HepG2 (cell line): ENCODE results near the gene UFSP2. TPM values are rescaled to one million over a fixed set of nuclear protein-coding genes. Genes with fewer than 3 reads are reported as not detected.

ENCODE experiments used
- BCLAF1 ChIP-seq: fragments of 450-650 bp; IDR thresholded peaks from 2 replicates; pipeline ENCODE4 v1.6.1; 2017; ENCODE audit warnings: mild to moderate bottlenecking
- ESRRA ChIP-seq: sonication (generic); formaldehyde crosslinking; IDR thresholded peaks from 2 replicates; pipeline ENCODE4 v1.5.1; 2020; ENCODE audit warnings: mild to moderate bottlenecking, low read depth, missing genetic modification reagents
- HNF1B ChIP-seq: sonication (generic); formaldehyde crosslinking; IDR thresholded peaks from 2 replicates; pipeline ENCODE4 v1.5.1; 2020; ENCODE audit warnings: mild to moderate bottlenecking, moderate library complexity, missing genetic modification reagents
- KDM1A ChIP-seq: IDR thresholded peaks from 2 replicates; pipeline ENCODE4 v1.6.1; 2016; ENCODE audit warnings: missing compliant biosample characterization
- MLLT10 ChIP-seq: sonication (generic); formaldehyde crosslinking; IDR thresholded peaks from 2 replicates; pipeline ENCODE4 v1.4.0; 2020; ENCODE audit warnings: missing genetic modification reagents
- NFE2L2 ChIP-seq: fragments of 150-350 bp; IDR thresholded peaks from 2 replicates; pipeline ENCODE4 v1.6.1; 2014; ENCODE audit warnings: low read length
- RORA ChIP-seq: sonication (generic); formaldehyde crosslinking; IDR thresholded peaks from 2 replicates; pipeline ENCODE4 v1.5.0; 2020; ENCODE audit warnings: mild to moderate bottlenecking, missing genetic modification reagents, moderate library complexity
- SIN3A ChIP-seq: IDR thresholded peaks from 2 replicates; pipeline ENCODE4 v1.6.1; 2011; ENCODE audit warnings: low read depth, mild to moderate bottlenecking, control low read depth, low read length, borderline replicate concordance
- TCF12 ChIP-seq, 2 experiments: fragments of 450-650 bp in 1 of 2; sonication (generic) in 1 of 2; formaldehyde crosslinking in 1 of 2; IDR thresholded peaks; 2 replicates each; pipeline versions ENCODE4 v1.6.1 to v1.8.0; 2017 to 2022; ENCODE audit warnings: antibody characterized with exemption in 1 of 2, mild to moderate bottlenecking in 1 of 2, missing genetic modification reagents in 1 of 2, moderate library complexity in 1 of 2
- ZIK1 ChIP-seq: sonication (generic); formaldehyde crosslinking; IDR thresholded peaks from 2 replicates; pipeline ENCODE4 v1.5.0; 2020; ENCODE audit warnings: mild to moderate bottlenecking, low read depth, missing genetic modification reagents, borderline replicate concordance
- ZNF263 ChIP-seq: sonication (generic); formaldehyde crosslinking; IDR thresholded peaks from 2 replicates; pipeline ENCODE4 v1.4.0; 2020; ENCODE audit warnings: missing genetic modification reagents
- ZNF331 ChIP-seq: sonication (generic); formaldehyde crosslinking; IDR thresholded peaks from 2 replicates; pipeline ENCODE4 v1.4.0; 2020; ENCODE audit warnings: missing genetic modification reagents
- ZNF367 ChIP-seq: sonication (generic); formaldehyde crosslinking; IDR thresholded peaks from 2 replicates; pipeline ENCODE4 v1.4.0; 2020; ENCODE audit warnings: missing genetic modification reagents, borderline replicate concordance
- ZNF564 ChIP-seq: sonication (generic); formaldehyde crosslinking; IDR thresholded peaks from 2 replicates; pipeline ENCODE4 v1.8.1; 2023; ENCODE audit warnings: mild to moderate bottlenecking, missing genetic modification reagents
- ZNF605 ChIP-seq: sonication (generic); formaldehyde crosslinking; IDR thresholded peaks from 2 replicates; pipeline ENCODE4 v1.8.0; 2022; ENCODE audit warnings: mild to moderate bottlenecking, missing genetic modification reagents
- ZNF614 ChIP-seq: IDR thresholded peaks from 2 replicates; pipeline ENCODE4 v1.6.1; 2018; ENCODE audit warnings: missing biosample characterization, missing genetic modification reagents, inconsistent platforms, borderline replicate concordance
- ZNF768 ChIP-seq: sonication (generic); formaldehyde crosslinking; IDR thresholded peaks from 2 replicates; pipeline ENCODE4 v1.4.0; 2020; ENCODE audit warnings: missing genetic modification reagents
- ZNF788 ChIP-seq: sonication (generic); formaldehyde crosslinking; IDR thresholded peaks from 2 replicates; pipeline ENCODE4 v1.5.0; 2020; ENCODE audit warnings: mild to moderate bottlenecking, missing genetic modification reagents, borderline replicate concordance
- polyA plus RNA-seq, 8 experiments: library from polyadenylated mRNA; depleted of rRNA in 3 of 8; stranded (reverse) in 7 of 8; unstranded in 1 of 8; fragments of >200 nt; fragmentation: Illumina TruSeq in 4 of 8; extraction: Trizol in 4 of 8; gene quantifications; 2 replicates each; pipeline versions ENCODE4 v1.2.1 to v1.2.3, GENCODE V29; 2011 to 2016; ENCODE audit warnings: low read depth in 4 of 8, missing spikeins in 1 of 8, mixed read lengths in 1 of 8; ENCODE audit not compliant: insufficient read depth in 1 of 8
- total RNA-seq, 5 experiments: library from RNA; depleted of rRNA; stranded (reverse); fragments of >200 nt; fragmentation: Illumina TruSeq; extraction: Trizol; gene quantifications; 2 replicates each; pipeline ENCODE4 v1.2.3, GENCODE V29; 2016; ENCODE audit warnings: low read depth in 1 of 5
- TF ChIP-seq, protein P1 (sequence below): IDR thresholded peaks from 2 replicates; pipeline ENCODE4 v1.6.1; 2012; ENCODE audit warnings: low read depth, low read length, improper control_type of control experiment
- TF ChIP-seq, protein P2 (sequence below): sonication (generic); formaldehyde crosslinking; conservative IDR thresholded peaks from 2 replicates; pipeline ENCODE4 v1.8.0; 2022; ENCODE audit warnings: low read depth, missing genetic modification reagents
- TF ChIP-seq, protein P3 (sequence below): sonication (generic); formaldehyde crosslinking; IDR thresholded peaks from 2 replicates; pipeline ENCODE4 v1.8.1; 2023; ENCODE audit warnings: mild to moderate bottlenecking, missing genetic modification reagents

The UFSP2 gene
- total and polyA plus RNA-seq, 2 of the 13 experiments (the other 11 are each of a cell fraction or from before 2014, with no cell fraction given), result 24.1 to 32.3 TPM

DNA sequence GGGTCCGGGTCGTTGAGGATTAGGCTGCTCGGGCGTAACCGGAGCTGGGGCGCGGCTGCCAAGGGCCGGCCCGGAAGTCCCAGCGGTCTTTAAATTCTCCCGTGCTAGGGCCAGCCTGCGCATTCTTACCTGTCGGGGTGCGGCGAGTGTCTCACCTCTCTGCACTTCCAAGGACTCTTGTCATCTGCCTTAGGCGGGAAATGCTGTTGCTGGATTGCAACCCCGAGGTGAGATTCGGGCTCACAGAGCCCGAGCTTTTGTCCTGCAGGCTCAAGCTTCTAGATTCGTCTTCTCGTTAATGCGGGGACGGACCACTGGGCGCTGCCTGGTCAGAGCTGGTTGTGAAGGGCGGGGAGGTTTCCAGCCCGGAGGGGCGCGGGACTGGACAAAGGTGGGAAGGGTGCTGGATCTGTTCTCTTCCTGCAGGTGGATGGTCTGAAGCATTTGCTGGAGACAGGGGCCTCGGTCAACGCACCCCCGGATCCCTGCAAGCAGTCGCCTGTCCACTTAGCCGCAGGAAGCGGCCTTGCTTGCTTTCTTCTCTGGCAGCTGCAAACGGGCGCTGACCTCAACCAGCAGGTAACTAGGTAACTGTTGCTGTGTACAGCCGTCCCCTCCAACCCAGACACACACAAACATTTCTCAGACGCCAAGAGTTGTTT is 28.9 kb downstream of the UFSP2 start, which contains the start of gene ANKRD37 (continued):
- TF ChIP-seq ZIK1 (CRISPR knock-in tag), result no peak
- 0 out of 2 replicates have a peak, but pooled peaks have one; percentile 24 for TF ChIP-seq ZNF788 (CRISPR knock-in tag)
- TF ChIP-seq KDM1A (CRISPR knock-in tag), result no peak
- TF ChIP-seq HNF1B (CRISPR knock-in tag), result no peak; the same call in none of the 2 replicates
- TF ChIP-seq ZNF331 (CRISPR knock-in tag), result peak; percentile 3; the same call in 1 of the 2 replicates
- TF ChIP-seq, protein P1, sequence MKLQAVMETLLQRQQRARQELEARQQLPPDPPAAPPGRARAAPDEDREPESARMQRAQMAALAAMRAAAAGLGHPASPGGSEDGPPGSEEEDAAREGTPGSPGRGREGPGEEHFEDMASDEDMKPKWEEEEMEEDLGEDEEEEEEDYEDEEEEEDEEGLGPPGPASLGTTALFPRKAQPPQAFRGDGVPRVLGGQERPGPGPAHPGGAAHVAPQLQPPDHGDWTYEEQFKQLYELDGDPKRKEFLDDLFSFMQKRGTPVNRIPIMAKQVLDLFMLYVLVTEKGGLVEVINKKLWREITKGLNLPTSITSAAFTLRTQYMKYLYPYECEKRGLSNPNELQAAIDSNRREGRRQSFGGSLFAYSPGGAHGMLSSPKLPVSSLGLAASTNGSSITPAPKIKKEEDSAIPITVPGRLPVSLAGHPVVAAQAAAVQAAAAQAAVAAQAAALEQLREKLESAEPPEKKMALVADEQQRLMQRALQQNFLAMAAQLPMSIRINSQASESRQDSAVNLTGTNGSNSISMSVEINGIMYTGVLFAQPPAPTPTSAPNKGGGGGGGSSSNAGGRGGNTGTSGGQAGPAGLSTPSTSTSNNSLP, result no peak
- TF ChIP-seq ZNF605 (CRISPR knock-in tag), result no peak; the same call in none of the 2 replicates
- peak; percentile 91; the same call in 1 of the 2 replicates for TF ChIP-seq SIN3A
- TF ChIP-seq ZNF768, result 0 out of 2 replicates have a peak, but pooled peaks have one; percentile 10
- 0 out of 2 replicates have a peak, but pooled peaks have one; percentile 29 for TF ChIP-seq ZNF564 (CRISPR knock-in tag)
- TF ChIP-seq, protein P2, sequence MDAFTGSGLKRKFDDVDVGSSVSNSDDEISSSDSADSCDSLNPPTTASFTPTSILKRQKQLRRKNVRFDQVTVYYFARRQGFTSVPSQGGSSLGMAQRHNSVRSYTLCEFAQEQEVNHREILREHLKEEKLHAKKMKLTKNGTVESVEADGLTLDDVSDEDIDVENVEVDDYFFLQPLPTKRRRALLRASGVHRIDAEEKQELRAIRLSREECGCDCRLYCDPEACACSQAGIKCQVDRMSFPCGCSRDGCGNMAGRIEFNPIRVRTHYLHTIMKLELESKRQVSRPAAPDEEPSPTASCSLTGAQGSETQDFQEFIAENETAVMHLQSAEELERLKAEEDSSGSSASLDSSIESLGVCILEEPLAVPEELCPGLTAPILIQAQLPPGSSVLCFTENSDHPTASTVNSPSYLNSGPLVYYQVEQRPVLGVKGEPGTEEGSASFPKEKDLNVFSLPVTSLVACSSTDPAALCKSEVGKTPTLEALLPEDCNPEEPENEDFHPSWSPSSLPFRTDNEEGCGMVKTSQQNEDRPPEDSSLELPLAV (CRISPR knock-in tag), result no peak
- TF ChIP-seq, protein P3, sequence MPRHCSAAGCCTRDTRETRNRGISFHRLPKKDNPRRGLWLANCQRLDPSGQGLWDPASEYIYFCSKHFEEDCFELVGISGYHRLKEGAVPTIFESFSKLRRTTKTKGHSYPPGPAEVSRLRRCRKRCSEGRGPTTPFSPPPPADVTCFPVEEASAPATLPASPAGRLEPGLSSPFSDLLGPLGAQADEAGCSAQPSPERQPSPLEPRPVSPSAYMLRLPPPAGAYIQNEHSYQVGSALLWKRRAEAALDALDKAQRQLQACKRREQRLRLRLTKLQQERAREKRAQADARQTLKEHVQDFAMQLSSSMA (CRISPR knock-in tag), result peak; percentile 66
- TF ChIP-seq TCF12 (IDR thresholded peaks at IDR 0.05), result no peak
- TF ChIP-seq TCF12 (CRISPR knock-in tag; IDR thresholded peaks at IDR 0.05), result no peak
- TF ChIP-seq ZNF367 (CRISPR knock-in tag), result peak; percentile 86; the same call in 1 of the 2 replicates
- TF ChIP-seq NFE2L2, result no peak
- TF ChIP-seq ZNF263 (CRISPR knock-in tag), result no peak
- no peak for TF ChIP-seq MLLT10 (CRISPR knock-in tag)
- TF ChIP-seq ESRRA (CRISPR knock-in tag), result no peak
- no peak for TF ChIP-seq RORA (CRISPR knock-in tag)
- no peak for TF ChIP-seq ZNF614 (CRISPR knock-in tag)
- no peak for TF ChIP-seq BCLAF1
